ENCODE results near the gene ANKRD33B. TPM values are rescaled to one million over a fixed set of nuclear protein-coding genes. Genes with fewer than 3 reads are reported as not detected.
A peak's percentile ranks its signal among the peaks of the same experiment; 100 is the strongest.

The ANKRD33B gene
- total and polyA plus RNA-seq, 2 experiments from 2014 or later = 1.5 to 2.0 TPM

DNA sequence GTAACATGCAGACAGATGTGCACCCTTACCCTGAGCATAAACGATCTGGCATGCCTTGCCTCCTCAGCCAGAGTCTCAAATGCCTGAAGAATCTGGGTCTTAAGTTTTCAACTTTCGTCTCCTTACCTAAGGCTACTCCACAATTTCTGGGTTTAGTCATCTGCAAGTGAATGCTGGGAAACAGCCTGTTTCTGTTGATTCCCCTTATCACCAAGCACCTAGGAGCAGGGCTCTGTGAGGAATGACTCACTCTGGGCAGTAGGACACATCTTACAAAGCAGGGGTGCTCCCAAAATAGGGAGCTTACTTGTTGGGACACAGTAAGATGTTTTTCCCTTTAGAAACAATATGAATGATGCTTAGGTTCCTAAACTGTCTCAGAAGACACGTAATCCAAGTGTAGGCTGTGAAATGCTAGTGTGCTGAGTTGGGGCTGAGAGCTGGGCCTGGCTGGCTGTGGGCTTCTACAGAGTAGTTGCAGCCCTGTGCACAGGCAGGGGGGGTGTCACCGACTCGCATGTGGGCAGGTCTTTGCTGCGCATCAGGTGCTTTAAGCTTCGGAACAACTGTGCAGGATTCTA lies 139.1 kb downstream of the ANKRD33B start:
- Histone ChIP-seq H3K4me1 (ENCODE audit: insufficient read depth) (peaks cover 15% of the 10 kb centered on the region), H3K27ac (peak overlapping the region; percentile 78)

GRCh38 chr5:10703676-10704075 lies 139.8 kb downstream of the ANKRD33B start:
- Histone ChIP-seq H3K4me1 (ENCODE audit: insufficient read depth) (peaks cover 15% of the 10 kb centered on the region), H3K9me2 (replicated peaks; ENCODE audit: insufficient read depth) (no peaks in the 10 kb centered on the region), H3K4me3 (no peak overlapping the region), H3K4me2 (no peak overlapping the region), H3K9me3 (ENCODE audit: low read depth) (no peaks in the 10 kb centered on the region), H3K79me2 (peaks cover 40% of the 10 kb centered on the region), H3K27ac (peak overlapping the region; percentile 14), H3K27me3 (no peaks in the 10 kb centered on the region), H2AFZ (no peak overlapping the region), H3K36me3 (replicated peaks; ENCODE audit: insufficient read depth, low read depth) (no peaks in the 10 kb centered on the region), H4K20me1 (ENCODE audit: insufficient read depth, poor library complexity, severe bottlenecking) (peaks cover 21% of the 10 kb centered on the region)
- TF ChIP-seq EZH2phosphoT487 (IDR thresholded peaks at IDR 0.05; ENCODE audit: low read depth, severe bottlenecking, unreplicated experiment) = no peak
- no peak for TF ChIP-seq CTCF (IDR thresholded peaks at IDR 0.05; ENCODE audit: poor library complexity)
- TF ChIP-seq EZH2 (IDR thresholded peaks at IDR 0.05; ENCODE audit: borderline replicate concordance) = no peak
- WGBS (ENCODE audit: low lambda C conversion rate, missing lambda C conversion rate) = 97% methylated on average over 5 of the region's 5 CpGs
- no peak for DNase-seq (ENCODE audit: low spot score)

More for the DNA sequence above, 139.1 kb downstream of the ANKRD33B start:
- Histone ChIP-seq H3K4me3 (no peak overlapping the region), H2AFZ (no peak overlapping the region), H3K27me3 (no peaks in the 10 kb centered on the region), H3K79me2 (peaks cover 44% of the 10 kb centered on the region), H4K20me1 (ENCODE audit: insufficient read depth, poor library complexity, severe bottlenecking) (peaks cover 24% of the 10 kb centered on the region), H3K36me3 (replicated peaks; ENCODE audit: insufficient read depth, low read depth) (no peaks in the 10 kb centered on the region), H3K4me2 (no peak overlapping the region), H3K9me3 (ENCODE audit: low read depth) (no peaks in the 10 kb centered on the region), H3K9me2 (replicated peaks; ENCODE audit: insufficient read depth) (no peaks in the 10 kb centered on the region)
- TF ChIP-seq EZH2 (IDR thresholded peaks at IDR 0.05; ENCODE audit: borderline replicate concordance) (no peak), CTCF (IDR thresholded peaks at IDR 0.05; ENCODE audit: poor library complexity) (no peak), EZH2phosphoT487 (IDR thresholded peaks at IDR 0.05; ENCODE audit: low read depth, severe bottlenecking, unreplicated experiment) (no peak)
- DNase-seq (ENCODE audit: low spot score) = peak; percentile 58
- 75% methylated on average over 7 of the region's 7 CpGs for WGBS (ENCODE audit: low lambda C conversion rate, missing lambda C conversion rate)

DNA sequence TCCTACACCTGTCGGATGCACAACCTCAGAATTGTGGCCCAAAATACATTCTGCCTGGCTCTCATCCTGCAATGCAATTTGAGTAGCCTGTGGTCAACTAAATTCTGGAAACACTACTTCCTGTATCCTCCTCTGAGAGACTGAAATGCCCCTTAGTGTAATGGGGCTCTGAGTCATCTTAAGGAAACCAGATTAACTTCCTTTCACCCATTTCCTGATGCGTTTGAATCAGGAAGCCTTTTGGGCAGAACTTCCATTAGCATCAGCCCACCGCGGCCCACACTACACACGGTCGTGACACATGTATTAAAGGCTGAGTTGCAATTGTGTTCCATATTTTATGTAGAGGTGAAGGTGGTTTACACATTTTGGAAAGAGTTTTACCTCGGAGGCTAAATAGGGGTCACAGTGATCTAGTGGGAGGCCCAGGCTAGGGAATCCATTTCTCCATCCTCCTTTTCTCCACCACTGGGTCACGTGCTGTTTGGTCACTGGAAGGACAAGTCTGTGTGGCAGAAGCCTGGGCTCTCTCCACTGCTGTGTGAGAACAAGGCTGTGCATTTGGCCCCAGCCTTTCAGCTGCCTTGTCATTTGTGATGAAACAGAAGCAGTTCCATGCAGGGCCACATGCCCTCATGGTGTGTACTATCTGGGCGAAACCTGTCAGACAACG lies 141.2 kb downstream of the ANKRD33B start:
- H3K4me2 ChIP-seq = no peak overlapping the region

More for the DNA sequence above, 141.2 kb downstream of the ANKRD33B start:
- no peaks in the 10 kb centered on the region for H3K9me2 ChIP-seq (replicated peaks; ENCODE audit: insufficient read depth)
- H3K9me3 ChIP-seq (ENCODE audit: low read depth) = no peaks in the 10 kb centered on the region
- no peak overlapping the region for H3K4me3 ChIP-seq
- H3K79me2 ChIP-seq = peaks cover 39% of the 10 kb centered on the region
- H3K27me3 ChIP-seq = no peaks in the 10 kb centered on the region
- no peak for TF ChIP-seq EZH2phosphoT487 (IDR thresholded peaks at IDR 0.05; ENCODE audit: low read depth, severe bottlenecking, unreplicated experiment)
- no peak for TF ChIP-seq EZH2 (IDR thresholded peaks at IDR 0.05; ENCODE audit: borderline replicate concordance)
- TF ChIP-seq CTCF (IDR thresholded peaks at IDR 0.05; ENCODE audit: poor library complexity) = no peak
- H2AFZ ChIP-seq = no peak overlapping the region
- H3K36me3 ChIP-seq (replicated peaks; ENCODE audit: insufficient read depth, low read depth) = no peaks in the 10 kb centered on the region
- peaks cover 15% of the 10 kb centered on the region for H3K4me1 ChIP-seq (ENCODE audit: insufficient read depth)
- no peak overlapping the region for H3K27ac ChIP-seq
- WGBS (ENCODE audit: low lambda C conversion rate, missing lambda C conversion rate) = 90% methylated on average over 10 of the region's 10 CpGs
- peaks cover 16% of the 10 kb centered on the region for H4K20me1 ChIP-seq (ENCODE audit: insufficient read depth, poor library complexity, severe bottlenecking)
- DNase-seq (ENCODE audit: low spot score) = no peak
